LNCAP (cell line): ENCODE measurements around the gene ASTN2.

Experiments used
- TF ChIP-seq, protein P1 (sequence below): fragments of 450-650 bp; IDR thresholded peaks from 2 replicates; pipeline ENCODE4 v1.5.1; 2017; ENCODE audit warnings: mild to moderate bottlenecking

ASTN2 gene

DNA sequence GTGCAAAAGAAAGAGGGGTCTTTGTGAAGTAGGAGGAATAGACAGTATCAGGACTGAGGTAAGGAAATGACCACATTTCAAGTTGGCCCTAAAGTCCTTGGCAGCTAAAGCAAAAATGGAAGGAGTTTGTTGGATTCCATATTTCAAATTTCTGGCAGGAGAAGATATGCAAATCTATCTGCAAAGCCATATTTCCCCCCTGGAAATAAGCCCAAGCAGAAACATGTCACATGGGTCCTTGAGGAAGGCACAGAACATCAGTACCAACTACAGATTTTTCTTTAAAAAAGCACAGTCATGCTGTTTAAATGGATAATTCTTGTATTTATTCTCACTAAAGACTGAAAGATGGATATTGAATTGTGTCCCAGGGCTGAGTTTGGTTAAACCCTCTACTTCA is 404.8 kb downstream of the ASTN2 start:
- TF ChIP-seq, protein P1, sequence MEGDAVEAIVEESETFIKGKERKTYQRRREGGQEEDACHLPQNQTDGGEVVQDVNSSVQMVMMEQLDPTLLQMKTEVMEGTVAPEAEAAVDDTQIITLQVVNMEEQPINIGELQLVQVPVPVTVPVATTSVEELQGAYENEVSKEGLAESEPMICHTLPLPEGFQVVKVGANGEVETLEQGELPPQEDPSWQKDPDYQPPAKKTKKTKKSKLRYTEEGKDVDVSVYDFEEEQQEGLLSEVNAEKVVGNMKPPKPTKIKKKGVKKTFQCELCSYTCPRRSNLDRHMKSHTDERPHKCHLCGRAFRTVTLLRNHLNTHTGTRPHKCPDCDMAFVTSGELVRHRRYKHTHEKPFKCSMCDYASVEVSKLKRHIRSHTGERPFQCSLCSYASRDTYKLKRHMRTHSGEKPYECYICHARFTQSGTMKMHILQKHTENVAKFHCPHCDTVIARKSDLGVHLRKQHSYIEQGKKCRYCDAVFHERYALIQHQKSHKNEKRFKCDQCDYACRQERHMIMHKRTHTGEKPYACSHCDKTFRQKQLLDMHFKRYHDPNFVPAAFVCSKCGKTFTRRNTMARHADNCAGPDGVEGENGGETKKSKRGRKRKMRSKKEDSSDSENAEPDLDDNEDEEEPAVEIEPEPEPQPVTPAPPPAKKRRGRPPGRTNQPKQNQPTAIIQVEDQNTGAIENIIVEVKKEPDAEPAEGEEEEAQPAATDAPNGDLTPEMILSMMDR = no peak

DNA sequence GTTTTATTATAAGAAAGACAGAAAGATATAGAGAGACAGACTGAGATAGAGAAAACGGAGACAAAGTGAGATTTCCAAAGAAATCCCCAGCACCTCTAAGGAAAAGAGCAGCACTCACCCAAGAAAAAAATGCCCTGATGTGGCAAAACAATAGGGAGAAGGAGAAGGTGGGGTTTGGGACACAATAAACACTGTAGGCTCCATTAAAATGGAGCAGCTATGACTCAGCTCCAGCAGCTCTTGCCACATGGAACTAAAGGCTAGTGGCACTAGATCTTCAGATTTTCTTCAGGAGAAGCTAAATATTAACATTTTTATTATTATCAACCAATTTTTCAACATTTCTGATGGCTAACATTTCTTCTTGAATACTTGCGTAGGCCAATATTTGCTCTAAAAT is 406.0 kb downstream of the ASTN2 start:
- TF ChIP-seq, protein P1 = no peak

DNA sequence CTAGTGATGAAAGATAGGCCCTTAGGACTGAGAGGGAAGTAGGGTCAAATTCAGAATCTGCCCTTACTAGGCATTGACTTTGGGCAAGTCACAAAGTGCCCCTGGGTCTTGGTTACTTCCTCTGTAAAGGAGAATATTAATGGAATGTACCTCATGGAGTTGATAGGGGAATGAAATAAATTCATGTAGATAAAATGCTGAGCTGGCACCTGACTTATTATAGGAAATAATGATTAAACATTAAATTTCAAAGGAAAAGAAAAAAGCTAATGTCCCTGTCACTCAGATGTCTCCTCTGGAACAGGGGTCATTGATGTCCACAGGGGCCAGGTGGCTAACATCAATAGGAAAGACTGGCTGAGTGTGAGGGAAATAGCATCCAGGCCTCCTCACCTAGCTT is 406.4 kb downstream of the ASTN2 start:
- TF ChIP-seq, protein P1 = no peak

DNA sequence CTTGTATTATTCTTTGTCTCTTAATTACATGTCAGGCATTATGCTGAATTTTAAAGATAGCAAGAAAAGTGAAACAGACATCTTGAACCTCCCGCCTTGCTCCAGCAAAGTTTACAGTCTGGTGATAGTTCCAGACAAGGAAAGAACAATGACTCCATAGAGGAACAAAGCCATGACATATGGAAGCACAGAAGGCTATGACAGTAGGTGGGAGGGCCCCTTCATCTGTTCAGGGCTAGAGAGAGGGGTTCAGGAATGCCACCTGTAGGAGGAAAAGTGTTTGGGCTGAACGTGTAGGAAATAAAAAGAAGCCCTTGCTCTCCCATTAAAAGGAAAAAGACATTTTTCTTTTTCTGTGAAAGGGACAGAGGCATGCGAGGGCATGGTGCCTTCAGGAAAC is 412.2 kb downstream of the ASTN2 start:
- TF ChIP-seq, protein P1 = no peak

DNA sequence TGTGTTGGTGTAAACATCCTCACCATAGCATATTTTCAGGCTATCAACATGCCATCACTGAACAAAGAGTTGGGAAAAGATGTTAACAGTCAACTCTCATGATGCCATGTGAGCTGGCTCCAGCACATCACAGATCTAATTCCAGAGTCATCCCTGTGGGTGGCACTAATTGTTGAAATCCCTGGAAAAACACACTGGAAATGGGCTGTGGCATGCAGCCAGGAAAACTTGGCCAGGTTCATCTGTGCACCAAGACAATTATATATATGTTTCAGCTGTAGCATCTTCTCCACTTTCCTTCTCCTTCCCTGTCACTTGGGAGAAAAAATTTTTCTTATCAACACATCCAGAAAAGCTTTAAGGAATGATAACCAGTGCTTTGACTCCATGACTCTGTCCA is 414.0 kb downstream of the ASTN2 start:
- TF ChIP-seq, protein P1 = no peak

DNA sequence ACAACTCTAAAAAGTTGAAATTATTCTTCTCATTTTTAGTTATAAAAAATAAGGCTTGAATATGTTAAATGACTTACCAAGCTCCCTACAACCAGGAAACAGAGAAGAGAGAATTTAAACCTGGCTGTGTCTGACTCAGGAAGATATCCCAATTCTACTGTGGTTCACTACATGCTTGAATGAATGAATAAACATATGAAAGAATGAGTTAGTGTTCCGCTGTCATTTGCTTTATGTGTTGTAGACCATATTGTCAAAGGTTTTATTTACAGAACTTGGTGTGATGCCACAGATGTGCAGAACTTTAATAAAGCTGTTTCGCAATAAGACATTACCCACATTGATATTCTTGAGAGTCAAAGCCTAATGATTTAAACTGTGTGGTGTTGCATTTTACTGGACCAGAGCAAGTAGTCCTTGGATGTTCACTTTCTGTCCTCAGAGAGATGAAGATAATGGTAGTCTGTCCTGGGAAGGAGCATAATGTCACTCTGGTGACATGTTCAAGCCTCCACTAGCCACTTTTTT is 414.6 kb downstream of the ASTN2 start:
- TF ChIP-seq, protein P1 = no peak

DNA sequence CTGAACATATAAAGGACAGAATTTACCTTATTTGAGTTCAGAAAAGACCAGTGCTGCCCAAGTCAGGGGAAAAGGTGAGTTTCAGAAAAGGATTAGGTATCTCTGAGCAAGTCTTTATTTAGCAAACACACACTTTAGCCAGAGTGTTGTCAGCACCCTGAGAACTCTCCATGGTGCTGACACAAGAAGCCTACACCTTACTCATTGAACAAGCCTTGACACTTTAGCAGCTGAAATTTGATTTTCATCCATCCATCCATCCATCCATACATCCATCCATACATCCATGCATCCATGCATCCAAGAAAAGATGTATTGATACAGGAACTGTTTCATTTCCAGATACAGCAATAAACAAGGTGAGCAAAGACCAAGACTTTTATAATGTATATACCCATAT is 416.6 kb downstream of the ASTN2 start:
- TF ChIP-seq, protein P1 = no peak

DNA sequence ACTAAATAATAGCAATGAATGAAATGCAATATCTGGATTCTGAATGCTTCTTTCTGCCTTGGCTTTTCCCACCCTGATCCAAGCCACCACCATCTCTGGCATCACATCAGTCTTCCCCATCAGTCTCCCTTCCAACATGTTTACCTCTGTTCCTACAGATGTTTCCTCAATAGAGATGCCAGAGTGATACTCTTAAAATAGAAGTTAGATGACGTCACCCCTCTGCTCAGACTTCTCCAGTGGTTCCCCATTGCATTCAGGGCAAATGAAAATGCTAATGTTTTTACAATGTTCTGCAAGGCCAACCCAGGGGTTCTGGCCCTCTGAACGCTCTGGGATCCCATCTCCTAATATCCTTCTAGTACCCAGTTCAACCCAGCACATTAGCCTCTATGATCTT is 422.0 kb downstream of the ASTN2 start:
- TF ChIP-seq, protein P1 = no peak
